DND-41 (cell line): ENCODE results near the gene EP400.

Source experiments
- CTCF ChIP-seq: IDR thresholded peaks from 2 replicates; pipeline ENCODE4 v1.5.1; 2012; ENCODE audit warnings: borderline replicate concordance, low read length, moderate library complexity, mild to moderate bottlenecking; ENCODE audit not compliant: poor library complexity, severe bottlenecking; ENCODE audit errors: extremely low read depth
- EZH2 ChIP-seq: IDR thresholded peaks from 3 replicates; pipeline ENCODE4 v1.6.1; 2012; ENCODE audit warnings: borderline replicate concordance, low read depth, mild to moderate bottlenecking, moderate library complexity, low read length, inconsistent platforms; ENCODE audit not compliant: severe bottlenecking

DNA sequence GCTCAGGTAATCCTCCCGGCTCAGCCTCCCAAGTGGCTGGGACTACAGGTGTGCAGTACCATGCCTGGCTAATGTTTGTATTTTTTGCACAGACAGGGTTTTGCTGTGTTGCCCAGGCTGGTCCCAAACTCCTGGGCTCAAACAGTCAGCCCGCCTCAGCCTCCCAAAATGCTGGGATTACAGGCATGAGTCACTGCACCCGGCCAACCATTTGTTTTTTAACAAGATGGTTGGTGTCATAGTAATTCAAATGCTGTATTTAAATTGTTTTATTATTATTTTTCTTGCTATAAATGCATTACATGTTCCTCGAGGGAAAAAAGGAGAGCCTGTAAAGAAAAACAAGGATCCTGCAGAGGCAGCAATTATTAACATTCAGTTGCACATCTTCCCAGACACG lies 83.9 kb downstream of the EP400 start:
- no peak for TF ChIP-seq CTCF
- TF ChIP-seq EZH2 = no peak
